ENCODE measurements around the gene VPS45.

- TF ChIP-seq CTCF (tag by site-specific recombination; IDR thresholded peaks at IDR 0.05), result no peak
- TF ChIP-seq ZNF174 (tag by site-specific recombination; IDR thresholded peaks at IDR 0.05), result no peak
- TF ChIP-seq, protein P1, sequence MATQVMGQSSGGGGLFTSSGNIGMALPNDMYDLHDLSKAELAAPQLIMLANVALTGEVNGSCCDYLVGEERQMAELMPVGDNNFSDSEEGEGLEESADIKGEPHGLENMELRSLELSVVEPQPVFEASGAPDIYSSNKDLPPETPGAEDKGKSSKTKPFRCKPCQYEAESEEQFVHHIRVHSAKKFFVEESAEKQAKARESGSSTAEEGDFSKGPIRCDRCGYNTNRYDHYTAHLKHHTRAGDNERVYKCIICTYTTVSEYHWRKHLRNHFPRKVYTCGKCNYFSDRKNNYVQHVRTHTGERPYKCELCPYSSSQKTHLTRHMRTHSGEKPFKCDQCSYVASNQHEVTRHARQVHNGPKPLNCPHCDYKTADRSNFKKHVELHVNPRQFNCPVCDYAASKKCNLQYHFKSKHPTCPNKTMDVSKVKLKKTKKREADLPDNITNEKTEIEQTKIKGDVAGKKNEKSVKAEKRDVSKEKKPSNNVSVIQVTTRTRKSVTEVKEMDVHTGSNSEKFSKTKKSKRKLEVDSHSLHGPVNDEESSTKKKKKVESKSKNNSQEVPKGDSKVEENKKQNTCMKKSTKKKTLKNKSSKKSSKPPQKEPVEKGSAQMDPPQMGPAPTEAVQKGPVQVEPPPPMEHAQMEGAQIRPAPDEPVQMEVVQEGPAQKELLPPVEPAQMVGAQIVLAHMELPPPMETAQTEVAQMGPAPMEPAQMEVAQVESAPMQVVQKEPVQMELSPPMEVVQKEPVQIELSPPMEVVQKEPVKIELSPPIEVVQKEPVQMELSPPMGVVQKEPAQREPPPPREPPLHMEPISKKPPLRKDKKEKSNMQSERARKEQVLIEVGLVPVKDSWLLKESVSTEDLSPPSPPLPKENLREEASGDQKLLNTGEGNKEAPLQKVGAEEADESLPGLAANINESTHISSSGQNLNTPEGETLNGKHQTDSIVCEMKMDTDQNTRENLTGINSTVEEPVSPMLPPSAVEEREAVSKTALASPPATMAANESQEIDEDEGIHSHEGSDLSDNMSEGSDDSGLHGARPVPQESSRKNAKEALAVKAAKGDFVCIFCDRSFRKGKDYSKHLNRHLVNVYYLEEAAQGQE (tag by site-specific recombination; IDR thresholded peaks at IDR 0.05), result no peak
- TF ChIP-seq ZNF707 (tag by site-specific recombination; IDR thresholded peaks at IDR 0.05), result no peak
- TF ChIP-seq ZBTB21 (tag by site-specific recombination; IDR thresholded peaks at IDR 0.05), result no peak
- no peak for TF ChIP-seq ZNF157 (tag by site-specific recombination; IDR thresholded peaks at IDR 0.05)
- no peak for TF ChIP-seq ZNF416 (tag by site-specific recombination; IDR thresholded peaks at IDR 0.05)
- no peak for TF ChIP-seq MEIS1 (CRISPR knock-in tag; IDR thresholded peaks at IDR 0.05; ENCODE audit: borderline replicate concordance)
- no peak for TF ChIP-seq ZNF747 (tag by site-specific recombination; IDR thresholded peaks at IDR 0.05)
These were observed 93.5 kb downstream of the VPS45 start for GRCh38 chr1:150160964-150161621.
